GM18517 (cell line): ENCODE data around the gene ERP44.
"Not testable (repeated sequence)": the region's sequence is repeated elsewhere in the genome, so short reads cannot be mapped to it uniquely, and the experiment has no call there.

Experiments used
- ATAC-seq: cut with Tn5 transposase; IDR thresholded peaks from one replicate; pipeline ENCODE4 v1.9.1; 2021; ENCODE audit warnings: mild to moderate bottlenecking, moderate library complexity; ENCODE audit not compliant: unreplicated experiment

ERP44 gene

DNA sequence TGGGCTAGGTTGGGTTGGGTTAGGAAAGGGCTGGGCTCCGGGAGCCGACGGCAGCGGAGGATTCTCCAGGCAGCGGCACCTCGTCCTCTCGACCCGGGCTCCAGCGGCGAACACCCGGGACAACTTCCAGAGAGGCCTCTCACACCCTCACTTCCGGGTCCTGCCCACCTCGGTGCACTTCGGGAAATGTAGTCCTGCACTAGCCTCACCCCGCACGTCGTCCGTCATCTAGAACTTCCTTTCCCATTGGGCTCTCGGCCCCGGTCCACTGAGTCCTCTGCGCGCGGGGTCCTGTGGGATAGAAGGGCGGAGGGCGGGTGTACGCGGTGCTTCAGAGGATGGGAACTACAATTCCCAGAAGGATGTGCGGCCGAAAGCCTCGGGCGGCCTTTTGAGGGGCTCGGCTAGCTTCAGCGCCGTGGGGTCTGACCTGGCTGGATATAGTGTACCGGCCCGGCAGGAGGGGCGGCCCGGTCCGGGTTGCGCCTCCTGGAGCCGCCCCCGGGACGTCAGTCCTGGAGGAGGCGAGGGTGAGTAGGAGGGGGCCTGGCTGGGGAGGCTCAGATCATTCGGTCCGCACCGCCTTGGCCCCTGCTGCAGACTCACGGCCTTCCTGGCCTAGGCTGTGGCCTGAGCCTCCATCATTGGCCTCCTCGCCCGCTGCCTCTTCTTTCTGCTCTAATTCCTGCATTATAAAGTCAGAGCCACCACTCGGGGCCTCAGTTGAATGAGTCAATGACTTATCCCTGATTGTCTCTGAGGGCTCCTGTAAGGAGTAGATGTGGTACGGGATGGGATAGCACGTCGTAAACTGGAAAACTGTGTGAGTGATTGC lies at the start of gene ERP44, which contains the start of gene INVS:
Gene ERP44 (minus strand): TSS at position 114 of the 835 bp plus-strand sequence. CDS start 160 bp downstream, outside the sequence.
Gene INVS (plus strand): TSS at position 357 of the 835 bp plus-strand sequence. CDS start 5,279 bp downstream, outside the sequence.
- ATAC-seq = peak; percentile 95

DNA sequence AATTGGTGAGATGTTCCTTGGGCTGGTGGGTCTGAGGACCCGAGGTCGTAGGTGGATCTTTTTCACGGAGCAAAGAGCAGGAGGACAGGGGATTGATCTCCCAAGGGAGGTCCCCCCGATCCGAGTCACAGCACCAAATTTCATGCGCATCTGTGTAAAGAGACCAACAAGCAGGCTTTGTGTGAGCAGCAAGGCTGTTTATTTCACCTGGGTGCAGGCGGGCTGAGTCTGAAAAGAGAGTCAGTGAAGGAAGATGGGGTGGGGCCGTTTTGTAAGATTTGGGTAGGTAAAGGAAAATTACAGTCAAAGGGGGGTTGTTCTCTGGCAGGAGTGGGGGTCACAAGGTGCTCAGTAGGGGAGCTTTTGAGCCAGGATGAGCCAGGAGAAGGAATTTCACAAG lies 47.2 kb upstream of the ERP44 start:
- ATAC-seq = not testable (repeated sequence)

DNA sequence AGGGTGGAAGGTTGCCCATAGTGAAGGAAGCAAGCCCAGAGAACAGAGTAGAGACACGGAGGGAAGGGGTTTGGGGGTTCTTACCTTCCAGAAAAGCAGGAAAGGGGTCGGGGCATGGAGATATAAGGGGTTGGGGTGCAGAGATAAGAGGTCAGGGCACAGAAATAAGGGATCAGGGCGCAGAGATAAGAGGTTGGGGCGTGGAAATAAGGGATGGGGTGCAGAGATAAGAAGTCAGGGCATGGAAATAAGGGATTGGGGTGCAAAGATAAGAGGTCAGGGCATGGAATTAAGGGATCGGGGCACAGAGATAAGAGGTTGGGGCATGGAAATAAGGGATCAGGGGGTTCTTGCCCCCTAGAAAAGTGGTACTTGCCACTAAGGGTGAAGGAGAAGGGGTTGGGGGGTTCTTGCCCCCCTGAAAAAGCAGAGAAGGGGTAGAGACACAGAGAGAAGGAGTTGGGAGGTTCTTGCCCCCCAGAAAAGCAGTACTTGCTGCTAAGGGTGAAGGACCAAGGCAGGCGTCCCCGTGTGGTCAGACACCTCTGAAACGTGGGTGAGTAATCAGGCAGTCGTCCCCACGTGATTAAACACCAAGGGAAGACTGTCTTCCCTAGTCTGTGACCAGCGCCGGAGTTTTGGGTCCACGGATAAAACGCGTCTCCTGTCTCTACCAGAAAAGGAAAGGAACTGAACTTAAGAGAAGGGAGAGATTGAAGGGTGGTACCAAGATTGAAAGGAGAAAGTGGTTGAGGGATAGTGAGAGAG lies 46.6 kb upstream of the ERP44 start:
- ATAC-seq = not testable (repeated sequence)

DNA sequence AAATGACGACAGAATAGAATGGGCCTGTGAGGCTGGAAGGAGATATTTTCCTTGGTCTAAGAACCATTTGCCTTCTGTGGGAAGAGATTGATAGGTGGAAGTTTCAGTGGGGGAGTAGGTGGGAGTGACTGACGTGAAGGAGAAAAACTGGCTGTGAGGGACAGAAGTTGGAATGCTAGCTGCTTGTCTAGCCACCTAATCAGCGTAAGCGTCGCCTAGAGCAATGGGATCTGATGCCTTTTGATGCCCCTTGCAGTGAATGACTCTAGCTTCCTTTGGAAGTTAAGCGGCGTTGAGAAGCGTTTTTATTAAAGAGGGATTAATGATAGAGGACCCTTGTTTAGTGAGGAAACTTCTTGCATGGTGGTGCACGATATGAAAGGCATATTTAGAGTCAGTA lies 43.1 kb upstream of the ERP44 start:
- ATAC-seq = not testable (repeated sequence)

DNA sequence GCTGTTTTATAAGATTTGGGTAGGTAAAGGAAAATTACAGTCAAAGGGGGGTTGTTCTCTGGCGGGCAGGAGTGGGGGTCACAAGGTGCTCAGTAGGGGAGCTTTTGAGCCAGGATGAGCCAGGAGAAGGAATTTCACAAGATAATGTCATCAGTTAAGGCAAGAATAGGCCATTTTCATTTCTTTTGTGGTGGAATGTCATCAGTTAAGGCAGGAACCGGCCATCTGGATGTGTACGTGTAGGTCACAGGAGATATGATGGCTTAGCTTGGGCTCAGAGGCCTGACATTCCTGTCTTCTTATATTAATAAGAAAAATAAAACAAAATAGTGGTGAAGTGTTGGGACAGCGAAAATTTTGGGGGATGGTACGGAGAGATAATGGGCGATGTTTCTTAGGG lies 41.5 kb upstream of the ERP44 start:
- ATAC-seq = not testable (repeated sequence)

DNA sequence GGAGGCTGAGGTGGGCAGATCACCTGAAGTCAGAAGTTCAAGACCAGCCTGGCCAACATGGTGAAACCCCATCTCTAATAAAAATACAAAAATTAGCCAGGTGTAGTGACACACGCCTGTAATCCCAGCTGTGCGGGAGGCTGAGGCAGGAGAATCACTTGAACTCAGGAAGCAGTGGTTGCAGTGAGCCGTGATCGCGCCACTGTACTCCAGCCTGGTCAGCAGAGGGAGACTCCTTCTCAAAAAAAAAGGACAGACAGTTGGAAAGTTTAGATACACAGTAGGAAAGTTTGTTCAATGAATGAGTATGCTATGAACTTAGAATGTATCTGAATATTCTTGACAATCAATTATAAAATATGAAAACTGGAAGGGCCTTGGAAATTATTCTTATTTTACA lies 38.0 kb upstream of the ERP44 start:
- not testable (repeated sequence) for ATAC-seq

DNA sequence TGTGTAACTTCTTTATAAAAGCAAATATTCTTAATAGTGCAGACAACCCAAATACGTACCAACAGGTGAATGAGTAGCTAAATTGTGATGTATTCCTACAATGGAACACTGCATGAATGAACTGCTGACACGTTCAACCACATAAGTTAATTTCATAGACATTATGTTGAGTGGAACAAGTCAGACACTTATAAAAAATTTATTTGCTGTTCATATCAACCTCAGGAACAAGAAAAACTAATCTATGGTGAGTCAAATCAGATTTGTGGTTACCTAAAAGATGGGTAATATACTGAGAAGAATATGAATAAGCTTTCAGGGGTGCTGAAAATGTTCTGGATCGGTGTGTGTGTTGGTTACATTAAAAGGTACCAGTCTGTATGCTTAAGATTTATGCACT lies 35.9 kb upstream of the ERP44 start:
- no peak for ATAC-seq

DNA sequence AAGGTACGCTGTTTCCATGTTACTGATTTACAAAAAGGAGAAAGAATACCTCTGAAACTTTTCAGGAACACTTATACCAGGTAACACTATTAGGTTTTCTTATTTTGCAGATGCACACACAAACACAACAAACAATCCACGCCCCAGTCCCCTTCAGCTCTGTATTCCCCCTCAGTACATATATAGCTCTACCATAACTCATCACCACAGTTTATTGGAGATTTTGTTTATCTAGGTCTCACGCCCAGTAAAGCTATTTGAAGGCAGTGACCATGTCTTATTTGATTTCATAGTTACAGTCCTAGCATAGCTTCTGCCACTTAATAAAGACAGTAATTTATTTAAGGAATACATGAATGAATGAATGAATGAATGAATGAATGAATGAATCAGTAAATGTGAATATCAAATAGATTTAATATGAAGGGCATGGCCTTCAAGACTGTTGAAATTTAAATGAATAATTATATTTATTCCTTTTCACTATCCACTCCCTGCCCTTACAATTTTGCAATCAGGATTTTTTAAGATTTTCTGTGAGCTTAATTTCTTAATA lies 33.2 kb upstream of the ERP44 start:
- ATAC-seq = no peak

DNA sequence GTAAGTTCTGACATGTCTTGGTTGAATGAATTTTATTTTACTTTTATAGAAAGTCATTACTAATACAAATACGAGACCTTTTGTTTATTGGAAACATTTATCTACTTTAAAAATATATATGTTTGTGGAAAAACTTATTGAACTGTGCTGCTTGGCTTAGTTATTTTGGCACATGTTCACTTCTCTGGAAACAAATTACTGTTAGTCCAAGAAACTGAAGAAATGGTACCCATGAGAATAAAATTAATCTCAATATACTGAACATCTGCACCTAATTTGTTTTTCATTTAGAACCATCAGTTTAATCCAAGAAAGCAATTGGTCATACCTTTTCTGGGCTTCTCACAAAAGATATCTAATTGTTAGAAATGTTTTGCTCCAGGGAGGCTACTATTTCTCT lies 32.4 kb upstream of the ERP44 start:
- no peak for ATAC-seq

DNA sequence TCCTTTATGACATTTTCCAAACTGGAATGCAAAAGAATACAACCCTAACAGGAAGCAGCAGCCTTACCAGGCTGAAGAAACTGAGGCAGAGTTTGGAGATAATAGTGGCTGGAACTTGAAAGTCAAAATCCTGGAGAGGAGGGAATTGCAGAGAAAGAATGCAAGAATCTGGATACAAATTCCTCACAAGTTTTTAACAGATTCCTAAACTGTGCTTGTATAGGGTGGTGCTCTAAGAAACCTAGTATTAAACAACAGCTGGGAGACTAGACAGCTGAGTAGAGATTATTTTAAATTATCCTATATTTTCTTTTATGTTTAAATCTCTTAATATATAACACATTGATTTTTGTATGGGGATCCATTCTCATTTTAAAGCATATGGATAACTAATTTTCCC lies 31.0 kb upstream of the ERP44 start:
- no peak for ATAC-seq

DNA sequence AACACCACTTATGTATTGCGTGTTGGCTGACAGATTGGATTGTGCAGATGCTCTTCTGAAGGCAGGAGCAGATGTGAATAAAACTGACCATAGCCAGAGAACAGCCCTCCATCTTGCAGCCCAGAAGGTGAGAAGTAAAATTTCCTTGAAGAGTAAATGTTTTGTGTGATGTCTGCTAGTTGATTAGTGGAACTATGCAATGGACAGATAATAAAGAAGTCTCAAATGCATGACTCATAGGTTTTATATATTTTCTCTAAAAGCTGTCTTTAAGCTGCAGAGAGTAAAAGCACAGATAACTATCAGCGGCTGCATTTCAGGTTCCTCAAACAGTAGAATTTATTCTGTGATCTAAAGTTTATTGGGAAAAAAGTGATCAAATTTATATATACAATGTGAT lies 27.6 kb upstream of the ERP44 start:
- no peak for ATAC-seq

DNA sequence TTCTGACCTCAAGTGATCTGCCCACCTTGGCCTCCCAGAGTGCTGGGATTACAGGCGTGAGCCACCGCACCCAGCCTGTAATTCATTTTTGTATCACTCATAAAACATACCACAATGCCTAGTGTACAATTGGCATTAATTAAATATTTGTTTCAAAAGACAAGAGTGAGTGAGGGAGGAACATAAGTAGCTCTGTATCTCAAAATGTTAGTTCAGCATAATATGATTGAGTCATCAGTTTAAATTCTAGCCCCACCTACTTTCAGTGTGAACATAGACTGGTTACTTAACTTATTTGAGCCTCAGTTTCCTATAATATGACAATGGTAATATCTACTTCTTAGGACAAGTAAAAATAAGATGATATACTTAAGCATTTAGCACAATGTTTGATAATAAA lies 27.1 kb upstream of the ERP44 start:
- ATAC-seq = no peak

DNA sequence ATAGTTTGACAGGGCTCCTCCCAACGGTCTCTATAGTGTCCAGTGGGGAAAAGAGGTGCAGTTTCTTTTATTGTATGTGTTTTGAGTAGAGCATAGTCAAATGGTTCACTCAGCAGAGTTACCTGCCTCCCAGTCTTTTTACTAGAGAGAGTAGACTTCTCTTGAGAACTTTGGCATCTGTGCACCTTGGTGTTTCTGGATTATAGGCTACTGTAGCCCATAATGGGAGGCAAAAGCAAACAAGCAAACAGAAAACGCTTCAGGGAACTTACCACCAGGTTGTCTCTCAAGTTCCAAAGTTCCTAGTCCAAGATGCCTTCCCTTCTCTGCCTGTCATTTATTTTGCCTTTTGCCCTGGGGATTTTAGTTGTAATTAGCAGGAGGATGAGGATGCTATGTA lies 26.4 kb upstream of the ERP44 start:
- no peak for ATAC-seq

DNA sequence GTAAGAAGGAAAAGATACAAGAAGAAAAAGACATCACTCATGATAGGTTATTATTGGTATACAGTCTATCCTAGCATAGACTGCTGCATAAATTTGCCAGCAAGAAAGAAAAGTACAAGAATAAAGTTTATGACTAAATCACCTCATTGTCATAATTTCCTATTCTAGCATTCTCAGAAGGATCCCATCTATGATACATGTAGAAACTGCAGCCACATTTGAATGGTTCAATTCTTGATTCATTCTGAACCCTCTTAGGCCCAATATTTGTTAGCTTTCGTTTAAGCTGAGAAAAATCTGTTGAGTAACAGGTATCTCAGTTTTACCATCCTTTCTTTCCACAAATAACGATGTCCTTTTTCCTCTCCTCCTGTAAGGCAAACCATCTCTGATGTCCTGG lies 21.5 kb upstream of the ERP44 start:
- no peak for ATAC-seq

DNA sequence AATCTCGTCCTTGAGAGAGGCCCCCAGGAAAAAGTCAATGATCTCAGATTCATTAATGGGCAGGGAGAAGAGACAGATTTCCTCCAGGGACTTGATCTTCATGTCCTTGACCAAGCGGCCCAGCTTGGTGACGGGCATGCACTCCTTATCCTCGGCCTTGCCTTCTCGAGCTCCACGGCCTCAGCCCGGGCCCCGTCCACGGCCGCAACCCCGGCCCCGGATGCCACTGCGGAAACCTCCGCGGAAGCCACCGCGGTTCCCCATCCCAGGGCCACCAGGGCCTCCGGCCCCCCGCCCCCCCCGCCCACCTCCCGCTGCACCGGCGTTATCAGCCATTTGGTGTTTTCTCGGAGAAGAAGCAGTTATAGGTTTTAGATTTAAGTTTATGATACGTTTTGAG lies 18.5 kb upstream of the ERP44 start:
- no peak for ATAC-seq

DNA sequence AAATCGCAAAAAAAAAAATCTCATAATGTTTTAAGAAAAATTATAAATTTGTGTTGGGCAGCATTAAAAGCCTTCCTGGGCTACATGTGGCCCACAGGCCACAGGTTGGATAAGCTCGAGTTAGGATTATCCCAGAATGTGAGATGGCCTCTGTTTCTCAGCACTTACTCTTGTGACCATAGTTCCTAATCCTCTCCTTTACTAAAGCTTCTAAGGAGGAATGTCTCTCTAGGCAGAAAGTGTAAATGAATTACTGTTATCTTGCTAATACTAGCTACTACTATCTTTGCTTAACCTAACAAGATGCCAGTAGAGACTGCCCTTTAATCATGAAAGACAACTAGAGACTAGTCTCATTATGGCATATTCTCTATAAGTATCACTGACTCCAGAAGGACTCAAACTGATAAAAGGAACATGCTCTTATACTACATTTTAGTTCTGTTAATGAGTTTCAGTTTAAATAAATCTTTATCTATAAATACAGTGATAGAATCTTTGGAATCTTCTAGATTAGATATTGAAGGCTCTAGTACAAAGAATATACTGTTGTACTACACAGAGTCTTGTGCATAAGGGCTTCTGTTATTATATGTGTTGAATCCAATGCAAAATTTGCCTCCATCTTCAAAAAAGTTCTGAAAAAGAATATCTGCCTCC lies 14.0 kb upstream of the ERP44 start:
- no peak for ATAC-seq

DNA sequence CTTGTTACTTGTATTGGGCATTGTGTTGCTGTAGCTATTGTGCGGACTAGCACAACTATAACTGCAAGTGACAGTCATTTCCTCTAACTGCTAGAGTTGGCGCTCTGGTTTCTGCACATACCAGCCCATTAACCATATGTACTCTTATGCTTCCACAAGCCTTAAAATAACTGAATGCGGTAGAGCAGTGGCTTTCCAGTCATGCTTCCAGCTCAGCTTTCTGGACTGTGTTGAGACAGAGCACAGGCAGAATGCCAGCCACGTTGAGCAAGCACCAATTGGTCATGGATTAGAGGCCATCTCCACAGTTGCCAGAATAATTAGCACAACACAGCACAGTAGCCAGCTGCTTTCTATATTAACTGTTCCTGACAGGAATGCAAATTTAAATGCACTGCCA lies 12.4 kb upstream of the ERP44 start:
- no peak for ATAC-seq

DNA sequence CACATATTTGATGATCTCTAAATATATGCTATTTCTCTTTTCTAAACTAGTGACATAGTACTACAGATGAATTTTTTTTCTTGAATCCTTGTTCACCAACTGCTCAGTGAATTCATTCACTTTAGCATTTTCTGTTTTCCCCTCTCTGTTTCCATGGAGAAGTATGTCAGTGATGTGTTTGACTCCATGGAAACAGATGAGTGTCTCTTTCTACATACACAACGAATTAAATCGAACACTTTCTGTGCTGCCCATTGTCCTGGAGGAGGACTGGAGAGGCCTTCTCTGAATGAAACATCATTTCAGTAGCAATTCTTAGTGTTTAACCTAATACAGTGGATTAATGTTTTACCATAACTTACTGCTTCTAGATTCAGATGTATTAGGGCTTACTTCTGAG lies 9.8 kb upstream of the ERP44 start:
- no peak for ATAC-seq

DNA sequence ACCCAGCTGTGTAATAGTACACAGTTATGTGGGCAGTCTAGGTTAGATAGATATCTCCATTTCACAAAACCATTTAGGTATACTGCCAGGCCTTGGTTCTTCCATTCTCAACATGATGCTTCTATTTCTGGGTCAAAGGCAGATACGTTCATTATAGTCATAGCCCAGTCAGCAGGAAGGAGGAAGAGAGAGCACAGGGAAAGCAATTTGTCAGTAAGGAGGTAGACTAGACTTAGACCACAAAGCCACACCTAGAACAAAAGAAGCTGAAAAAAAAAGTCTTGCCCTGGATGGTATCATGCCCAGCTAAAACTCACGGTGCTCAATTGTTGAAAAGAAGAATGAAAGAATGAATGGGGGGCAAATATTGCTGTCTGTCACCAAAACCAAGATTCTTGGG lies 7.8 kb upstream of the ERP44 start:
- no peak for ATAC-seq

DNA sequence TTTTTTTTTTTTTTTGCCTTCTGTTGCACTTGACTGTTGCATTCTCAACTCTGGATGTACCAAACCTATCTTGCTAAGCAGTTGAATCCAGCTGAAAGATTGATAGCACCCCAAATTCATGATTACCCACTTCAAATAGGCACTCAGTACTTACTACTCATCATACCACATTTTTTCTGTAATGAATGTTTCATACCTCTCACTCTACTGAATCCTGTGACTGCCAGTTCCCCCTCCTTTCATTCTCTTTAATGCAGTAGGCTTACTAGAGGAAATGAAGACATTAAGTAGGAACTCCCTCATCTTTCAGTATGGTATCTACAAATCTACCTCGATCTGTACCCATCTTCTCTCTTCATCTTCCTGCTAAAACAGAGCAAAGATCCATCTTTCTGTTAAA lies 7.1 kb upstream of the ERP44 start:
- ATAC-seq = no peak

DNA sequence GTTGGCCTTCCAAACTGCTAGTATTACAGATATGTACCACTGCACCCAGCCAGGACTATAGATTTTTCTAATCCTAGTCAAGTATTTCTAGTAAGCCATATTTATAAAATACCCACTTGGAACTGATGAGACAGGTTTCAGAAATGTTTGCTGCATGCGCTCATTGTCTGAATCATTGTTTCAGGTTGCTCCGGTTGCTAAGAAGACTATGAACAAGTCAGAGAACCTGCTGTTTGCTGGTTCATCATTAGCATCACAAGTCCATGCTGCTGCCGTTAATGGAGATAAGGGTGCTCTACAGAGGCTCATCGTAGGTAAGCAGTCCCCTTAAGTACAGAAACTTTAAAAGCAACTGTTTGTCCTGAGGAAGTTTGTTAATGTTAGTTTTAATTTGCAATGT lies 5.5 kb upstream of the ERP44 start:
- no peak for ATAC-seq
